ENCODE results near the gene GJD3. TPM values are rescaled to one million over a fixed set of nuclear protein-coding genes. Genes with fewer than 3 reads are reported as not detected.

GJD3 gene
- total and polyA plus RNA-seq, 9 of the 15 experiments (the other 6 are each of a cell fraction or from before 2014, with no cell fraction given), result 0.17 to 0.38 TPM; not detected in 7

DNA sequence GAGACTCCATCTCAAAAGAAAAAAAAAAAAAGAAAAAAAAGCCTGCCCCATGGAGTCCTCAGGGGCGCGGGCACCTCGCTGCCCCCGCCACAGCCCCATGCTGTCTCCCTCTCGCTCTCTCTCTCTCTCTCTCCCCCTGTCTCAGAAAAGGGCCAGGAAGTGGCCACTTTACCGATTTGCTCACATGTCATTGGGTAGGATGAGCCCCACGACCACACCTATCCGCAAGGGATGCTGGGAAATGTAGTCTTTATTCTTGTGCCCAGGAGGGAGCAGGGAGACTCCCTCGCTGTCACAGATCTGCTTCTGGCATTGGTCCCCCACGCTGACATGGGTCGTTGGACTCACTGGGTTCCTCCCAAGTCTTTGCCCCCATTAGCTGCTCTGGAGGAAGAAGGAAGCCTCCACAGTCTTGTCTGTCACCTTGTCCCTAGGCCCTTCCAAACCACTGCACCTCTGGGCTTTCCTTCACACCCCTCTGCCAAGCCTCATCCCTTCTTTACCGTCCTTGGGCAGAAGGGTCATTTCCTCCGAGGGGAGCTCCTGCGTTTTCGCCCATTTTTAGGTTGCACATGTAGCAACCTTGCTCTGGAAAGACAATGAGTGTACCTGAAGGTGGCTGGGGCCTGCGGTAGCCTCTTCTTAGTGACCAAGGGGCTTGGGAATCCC is 6.9 kb upstream of the GJD3 start (continued):
- no peak for TF ChIP-seq SMAD2 (IDR thresholded peaks at IDR 0.05; ENCODE audit: low read depth, low read length)
- TF ChIP-seq HOXB6 (CRISPR knock-in tag; IDR thresholded peaks at IDR 0.05; ENCODE audit: borderline replicate concordance), result no peak
- TF ChIP-seq CCNT2 (IDR thresholded peaks at IDR 0.05; ENCODE audit: borderline replicate concordance, extremely low read depth, insufficient read length, low read depth, low read length), result no peak
- no peak for TF ChIP-seq SMARCA4 (IDR thresholded peaks at IDR 0.05)
- TF ChIP-seq, protein P1, sequence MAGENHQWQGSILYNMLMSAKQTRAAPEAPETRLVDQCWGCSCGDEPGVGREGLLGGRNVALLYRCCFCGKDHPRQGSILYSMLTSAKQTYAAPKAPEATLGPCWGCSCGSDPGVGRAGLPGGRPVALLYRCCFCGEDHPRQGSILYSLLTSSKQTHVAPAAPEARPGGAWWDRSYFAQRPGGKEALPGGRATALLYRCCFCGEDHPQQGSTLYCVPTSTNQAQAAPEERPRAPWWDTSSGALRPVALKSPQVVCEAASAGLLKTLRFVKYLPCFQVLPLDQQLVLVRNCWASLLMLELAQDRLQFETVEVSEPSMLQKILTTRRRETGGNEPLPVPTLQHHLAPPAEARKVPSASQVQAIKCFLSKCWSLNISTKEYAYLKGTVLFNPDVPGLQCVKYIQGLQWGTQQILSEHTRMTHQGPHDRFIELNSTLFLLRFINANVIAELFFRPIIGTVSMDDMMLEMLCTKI (IDR thresholded peaks at IDR 0.05; ENCODE audit: partially characterized antibody), result no peak
- TF ChIP-seq, protein P2, sequence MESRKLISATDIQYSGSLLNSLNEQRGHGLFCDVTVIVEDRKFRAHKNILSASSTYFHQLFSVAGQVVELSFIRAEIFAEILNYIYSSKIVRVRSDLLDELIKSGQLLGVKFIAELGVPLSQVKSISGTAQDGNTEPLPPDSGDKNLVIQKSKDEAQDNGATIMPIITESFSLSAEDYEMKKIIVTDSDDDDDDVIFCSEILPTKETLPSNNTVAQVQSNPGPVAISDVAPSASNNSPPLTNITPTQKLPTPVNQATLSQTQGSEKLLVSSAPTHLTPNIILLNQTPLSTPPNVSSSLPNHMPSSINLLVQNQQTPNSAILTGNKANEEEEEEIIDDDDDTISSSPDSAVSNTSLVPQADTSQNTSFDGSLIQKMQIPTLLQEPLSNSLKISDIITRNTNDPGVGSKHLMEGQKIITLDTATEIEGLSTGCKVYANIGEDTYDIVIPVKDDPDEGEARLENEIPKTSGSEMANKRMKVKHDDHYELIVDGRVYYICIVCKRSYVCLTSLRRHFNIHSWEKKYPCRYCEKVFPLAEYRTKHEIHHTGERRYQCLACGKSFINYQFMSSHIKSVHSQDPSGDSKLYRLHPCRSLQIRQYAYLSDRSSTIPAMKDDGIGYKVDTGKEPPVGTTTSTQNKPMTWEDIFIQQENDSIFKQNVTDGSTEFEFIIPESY (CRISPR knock-in tag; IDR thresholded peaks at IDR 0.05), result peak; percentile 77
- TF ChIP-seq ZC3H11A (IDR thresholded peaks at IDR 0.05; ENCODE audit: low read depth, low read length), result no peak
- TF ChIP-seq, protein P3, sequence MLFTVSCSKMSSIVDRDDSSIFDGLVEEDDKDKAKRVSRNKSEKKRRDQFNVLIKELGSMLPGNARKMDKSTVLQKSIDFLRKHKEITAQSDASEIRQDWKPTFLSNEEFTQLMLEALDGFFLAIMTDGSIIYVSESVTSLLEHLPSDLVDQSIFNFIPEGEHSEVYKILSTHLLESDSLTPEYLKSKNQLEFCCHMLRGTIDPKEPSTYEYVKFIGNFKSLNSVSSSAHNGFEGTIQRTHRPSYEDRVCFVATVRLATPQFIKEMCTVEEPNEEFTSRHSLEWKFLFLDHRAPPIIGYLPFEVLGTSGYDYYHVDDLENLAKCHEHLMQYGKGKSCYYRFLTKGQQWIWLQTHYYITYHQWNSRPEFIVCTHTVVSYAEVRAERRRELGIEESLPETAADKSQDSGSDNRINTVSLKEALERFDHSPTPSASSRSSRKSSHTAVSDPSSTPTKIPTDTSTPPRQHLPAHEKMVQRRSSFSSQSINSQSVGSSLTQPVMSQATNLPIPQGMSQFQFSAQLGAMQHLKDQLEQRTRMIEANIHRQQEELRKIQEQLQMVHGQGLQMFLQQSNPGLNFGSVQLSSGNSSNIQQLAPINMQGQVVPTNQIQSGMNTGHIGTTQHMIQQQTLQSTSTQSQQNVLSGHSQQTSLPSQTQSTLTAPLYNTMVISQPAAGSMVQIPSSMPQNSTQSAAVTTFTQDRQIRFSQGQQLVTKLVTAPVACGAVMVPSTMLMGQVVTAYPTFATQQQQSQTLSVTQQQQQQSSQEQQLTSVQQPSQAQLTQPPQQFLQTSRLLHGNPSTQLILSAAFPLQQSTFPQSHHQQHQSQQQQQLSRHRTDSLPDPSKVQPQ (CRISPR knock-in tag; IDR thresholded peaks at IDR 0.05; ENCODE audit: borderline replicate concordance), result no peak
- no peak for TF ChIP-seq ZNF12 (CRISPR knock-in tag; IDR thresholded peaks at IDR 0.05)
- TF ChIP-seq CBX3 (IDR thresholded peaks at IDR 0.05; ENCODE audit: borderline replicate concordance in 1 of 2, low read length in 2 of 2), result peak in 1 of 2 experiments; percentile 77; a peak in 1 of 3 replicates
- TF ChIP-seq ZNF146 (CRISPR knock-in tag; IDR thresholded peaks at IDR 0.05; ENCODE audit: unreplicated experiment), result no peak
- TF ChIP-seq SP1 (CRISPR knock-in tag; IDR thresholded peaks at IDR 0.05), result no peak
- TF ChIP-seq CSDE1 (IDR thresholded peaks at IDR 0.05), result no peak
- TF ChIP-seq MED1 (CRISPR knock-in tag; IDR thresholded peaks at IDR 0.05; ENCODE audit: borderline replicate concordance), result no peak
- TF ChIP-seq, protein P4, sequence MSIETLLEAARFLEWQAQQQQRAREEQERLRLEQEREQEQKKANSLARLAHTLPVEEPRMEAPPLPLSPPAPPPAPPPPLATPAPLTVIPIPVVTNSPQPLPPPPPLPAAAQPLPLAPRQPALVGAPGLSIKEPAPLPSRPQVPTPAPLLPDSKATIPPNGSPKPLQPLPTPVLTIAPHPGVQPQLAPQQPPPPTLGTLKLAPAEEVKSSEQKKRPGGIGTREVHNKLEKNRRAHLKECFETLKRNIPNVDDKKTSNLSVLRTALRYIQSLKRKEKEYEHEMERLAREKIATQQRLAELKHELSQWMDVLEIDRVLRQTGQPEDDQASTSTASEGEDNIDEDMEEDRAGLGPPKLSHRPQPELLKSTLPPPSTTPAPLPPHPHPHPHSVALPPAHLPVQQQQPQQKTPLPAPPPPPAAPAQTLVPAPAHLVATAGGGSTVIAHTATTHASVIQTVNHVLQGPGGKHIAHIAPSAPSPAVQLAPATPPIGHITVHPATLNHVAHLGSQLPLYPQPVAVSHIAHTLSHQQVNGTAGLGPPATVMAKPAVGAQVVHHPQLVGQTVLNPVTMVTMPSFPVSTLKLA (conservative IDR thresholded peaks at IDR 0.05), result no peak

Data from K562 (cell line).